ENCODE measurements around the gene MXI1.

DNA sequence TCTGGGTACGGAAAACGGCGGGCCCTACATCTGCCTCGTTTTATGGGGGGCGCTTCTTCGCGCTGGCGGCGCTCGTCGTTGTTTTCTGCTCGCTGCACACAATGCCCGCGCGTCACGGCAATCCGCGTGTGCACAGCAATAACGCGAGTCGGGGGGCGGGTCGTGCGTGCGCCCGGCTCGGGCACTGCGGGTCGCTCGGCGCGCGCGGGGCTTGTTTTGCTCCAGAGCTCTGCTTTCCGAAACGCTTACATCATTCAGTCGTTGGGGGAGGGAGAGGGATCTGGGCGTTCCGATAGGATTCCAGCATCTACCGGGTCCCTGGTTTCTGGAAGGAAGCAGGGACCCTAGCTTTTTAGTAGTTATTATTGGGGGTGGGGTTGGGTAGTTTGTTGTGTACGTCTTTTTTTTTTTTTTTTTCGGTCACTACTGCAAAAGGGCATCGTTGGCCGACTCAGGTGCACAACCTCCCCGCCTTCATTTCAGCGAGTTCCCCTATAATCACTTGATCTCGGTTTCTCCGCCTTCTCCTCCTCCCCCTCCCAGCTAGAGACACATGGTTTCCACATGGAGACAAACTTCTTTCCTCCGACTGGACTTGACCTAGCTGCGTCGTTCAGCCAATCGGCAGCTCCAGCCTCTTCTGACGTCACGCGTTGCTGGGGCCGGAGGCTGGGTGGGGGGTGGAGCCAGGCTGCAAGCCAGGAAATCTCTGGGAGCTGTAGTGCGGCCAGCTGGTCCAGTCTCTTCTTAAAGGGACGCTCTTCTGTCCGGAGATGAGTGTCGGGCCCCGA is 3.5 kb downstream of the MXI1 start:
- TF ChIP-seq, protein P1, sequence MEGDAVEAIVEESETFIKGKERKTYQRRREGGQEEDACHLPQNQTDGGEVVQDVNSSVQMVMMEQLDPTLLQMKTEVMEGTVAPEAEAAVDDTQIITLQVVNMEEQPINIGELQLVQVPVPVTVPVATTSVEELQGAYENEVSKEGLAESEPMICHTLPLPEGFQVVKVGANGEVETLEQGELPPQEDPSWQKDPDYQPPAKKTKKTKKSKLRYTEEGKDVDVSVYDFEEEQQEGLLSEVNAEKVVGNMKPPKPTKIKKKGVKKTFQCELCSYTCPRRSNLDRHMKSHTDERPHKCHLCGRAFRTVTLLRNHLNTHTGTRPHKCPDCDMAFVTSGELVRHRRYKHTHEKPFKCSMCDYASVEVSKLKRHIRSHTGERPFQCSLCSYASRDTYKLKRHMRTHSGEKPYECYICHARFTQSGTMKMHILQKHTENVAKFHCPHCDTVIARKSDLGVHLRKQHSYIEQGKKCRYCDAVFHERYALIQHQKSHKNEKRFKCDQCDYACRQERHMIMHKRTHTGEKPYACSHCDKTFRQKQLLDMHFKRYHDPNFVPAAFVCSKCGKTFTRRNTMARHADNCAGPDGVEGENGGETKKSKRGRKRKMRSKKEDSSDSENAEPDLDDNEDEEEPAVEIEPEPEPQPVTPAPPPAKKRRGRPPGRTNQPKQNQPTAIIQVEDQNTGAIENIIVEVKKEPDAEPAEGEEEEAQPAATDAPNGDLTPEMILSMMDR (IDR thresholded peaks at IDR 0.05), result no peak
- peak; percentile 87 for TF ChIP-seq POLR2A (IDR thresholded peaks at IDR 0.05)
